GM12878 (cell line): ENCODE results near the gene GNAL. TPM values are rescaled to one million over a fixed set of nuclear protein-coding genes. Genes with fewer than 3 reads are reported as not detected.

Experiments used
- ATAC-seq: fragments of 200-7000 bp; cut with Tn5 transposase; 3 replicates; pipeline ENCODE4 v1.9.1; 2020; ENCODE audit warnings: mild to moderate bottlenecking, moderate library complexity
- BruUV-seq: library from RNA; stranded (reverse); fragments of 400-500 nt; replicated peaks from 2 replicates; lab custom pipeline; 2021; lab: Mats Ljungman, UMichigan
- CTCF ChIA-PET: fragments of 300-600 bp; sonication (Branson Sonifier 250); formaldehyde crosslinking; extraction: SDS; loops from one replicate; lab custom pipeline; 2021; ENCODE audit warnings: inconsistent platforms; lab: Yijun Ruan, JAX
- POLR2A ChIA-PET: fragments of 350-600 bp; formaldehyde crosslinking; extraction: SDS; loops from one replicate; lab custom pipeline; 2021; ENCODE audit warnings: inconsistent platforms; lab: Charles Lee
- RAD21 ChIA-PET: fragments of 300-600 bp; sonication (Branson Sonifier 250); formaldehyde crosslinking; loops from one replicate; lab custom pipeline; 2023; ENCODE audit warnings: antibody characterized with exemption; ENCODE audit not compliant: unreplicated experiment; lab: Charles Lee
- SMC1A ChIA-PET: fragments of 300-600 bp; sonication (Branson Sonifier 250); formaldehyde crosslinking; loops from one replicate; lab custom pipeline; 2023; ENCODE audit not compliant: unreplicated experiment, uncharacterized antibody; lab: Charles Lee
- DNase-seq: peaks from one replicate; pipeline ENCODE4 v3.0.0-alpha.2; 2011; ENCODE audit warnings: low read depth, low spot score
- FAIRE-seq: peaks from 3 replicates; lab custom pipeline; 2011; peaks lifted over from hg19 to GRCh38; lab: Jason Lieb, UNC
- H2AFZ ChIP-seq: 2 replicates; pipeline ENCODE4 v1.6.0; 2011; ENCODE audit warnings: low read depth, low read length, control low read depth; ENCODE audit not compliant: control insufficient read depth
- H3K27ac ChIP-seq: 2 replicates; pipeline ENCODE4 v1.5.1; 2011; ENCODE audit warnings: control low read depth; ENCODE audit not compliant: control insufficient read depth, insufficient read depth
- H3K27me3 ChIP-seq, 2 experiments: replicated peaks in 1 of 2; 2 replicates each; pipeline versions ENCODE4 v1.6.0 to v1.6.1; 2011; ENCODE audit warnings: low read length in 1 of 2; ENCODE audit not compliant: control insufficient read depth in 2 of 2, insufficient read depth in 2 of 2
- H3K36me3 ChIP-seq, 2 experiments: 2 replicates each; pipeline ENCODE4 v1.5.1; 2011; ENCODE audit warnings: low read length in 1 of 2; ENCODE audit not compliant: control insufficient read depth in 2 of 2, insufficient read depth in 2 of 2
- H3K4me1 ChIP-seq: 2 replicates; pipeline ENCODE4 v1.6.1; 2011; ENCODE audit warnings: mild to moderate bottlenecking, low read length, moderate library complexity, mixed read lengths; ENCODE audit not compliant: control insufficient read depth, insufficient read depth
- H3K4me2 ChIP-seq: 2 replicates; pipeline ENCODE4 v1.6.0; 2011; ENCODE audit warnings: control low read depth; ENCODE audit not compliant: control insufficient read depth, insufficient read depth
- H3K4me3 ChIP-seq: fragments of 200-600 bp; sonication (generic); 2 replicates; pipeline ENCODE4 v1.5.1; 2016
- H3K79me2 ChIP-seq: 2 replicates; pipeline ENCODE4 v1.6.0; 2011; ENCODE audit warnings: low read length; ENCODE audit not compliant: control insufficient read depth, insufficient read depth
- H3K9ac ChIP-seq: 2 replicates; pipeline ENCODE4 v1.8.0; 2011; ENCODE audit warnings: low read length, control low read depth, mixed read lengths; ENCODE audit not compliant: control insufficient read depth, insufficient read depth
- H3K9me3 ChIP-seq: replicated peaks from 3 replicates; pipeline ENCODE4 v1.5.1; 2011; ENCODE audit warnings: mild to moderate bottlenecking, low read length; ENCODE audit not compliant: control insufficient read depth, insufficient read depth
- H4K20me1 ChIP-seq: 2 replicates; pipeline ENCODE4 v1.6.0; 2011; ENCODE audit not compliant: control insufficient read depth, insufficient read depth
- EGR1 ChIP-seq, 2 experiments: IDR thresholded peaks; 1 replicate in 1 of 2; 2 replicates in 1 of 2; pipeline ENCODE4 v1.6.1; 2011 to 2012; ENCODE audit warnings: low read depth in 2 of 2, low read length in 2 of 2, borderline replicate concordance in 1 of 2, mild to moderate bottlenecking in 1 of 2, moderate library complexity in 1 of 2
- MTA3 ChIP-seq: IDR thresholded peaks from 2 replicates; pipeline ENCODE4 v1.6.1; 2012; ENCODE audit warnings: low read length, inconsistent platforms, borderline replicate concordance
- NR2C1 ChIP-seq: fragments of 450-650 bp; IDR thresholded peaks from 2 replicates; pipeline ENCODE4 v1.6.1; 2017; ENCODE audit warnings: antibody characterized with exemption, mild to moderate bottlenecking, moderate library complexity
- ZZZ3 ChIP-seq: IDR thresholded peaks from 2 replicates; pipeline ENCODE4 v1.6.1; 2011; ENCODE audit warnings: low read depth; ENCODE audit not compliant: control insufficient read depth, insufficient read length
- WGBS: methylation state at CpG from one replicate; pipeline ENCODE4 v1.1.6; 2016; ENCODE audit warnings: low lambda C conversion rate; ENCODE audit not compliant: insufficient replicate concordance, insufficient coverage; ENCODE audit errors: missing lambda C conversion rate; 5-methylcytosine and 5-hydroxymethylcytosine counted together
- in situ Hi-C: fragments of 300-500 bp; cut with MboI; formaldehyde crosslinking; loops from 9 replicates; pipeline ENCODE4 v1.14.3; 2018; ENCODE audit warnings: mixed read lengths
- intact Hi-C: fragments of 100-400 bp; cut with micrococcal nuclease; formaldehyde crosslinking; loops from one replicate; pipeline ENCODE4 v1.14.2; 2022; ENCODE audit not compliant: unreplicated experiment
- polyA plus RNA-seq, 11 experiments: library from polyadenylated mRNA; depleted of rRNA in 4 of 11; unstranded in 6 of 11; stranded (reverse) in 5 of 11; fragments of >200 nt; fragmentation: Nextera tagmentation in 4 of 11; fragmentation: Illumina TruSeq in 1 of 11; extraction: Ambion mirVana in 4 of 11; extraction: Trizol in 1 of 11; gene quantifications; 1 replicate in 1 of 11; 2 replicates in 10 of 11; pipeline versions ENCODE4 v1.2.1 to v1.2.3, GENCODE V29; 2011 to 2016; ENCODE audit warnings: inconsistent platforms in 2 of 11, missing spikeins in 2 of 11, low read depth in 1 of 11
- total RNA-seq, 4 experiments: library from RNA; depleted of rRNA in 3 of 4; stranded (reverse); fragments of >200 nt in 3 of 4; fragmentation: Illumina TruSeq in 1 of 4; extraction: Trizol in 1 of 4; gene quantifications; 2 replicates each; pipeline versions ENCODE4 v1.2.1 to v1.2.3, GENCODE V29; 2013 to 2021
- TF ChIP-seq, protein P1 (sequence below): fragments of 450-650 bp; IDR thresholded peaks from 2 replicates; pipeline ENCODE4 v1.6.1; 2017; ENCODE audit warnings: mild to moderate bottlenecking, moderate library complexity

The GNAL gene
- total and polyA plus RNA-seq, 10 of the 15 experiments (the other 5 are each of a cell fraction or from before 2014, with no cell fraction given): 0.02 to 0.39 (median 0.05) TPM; not detected in 5

DNA sequence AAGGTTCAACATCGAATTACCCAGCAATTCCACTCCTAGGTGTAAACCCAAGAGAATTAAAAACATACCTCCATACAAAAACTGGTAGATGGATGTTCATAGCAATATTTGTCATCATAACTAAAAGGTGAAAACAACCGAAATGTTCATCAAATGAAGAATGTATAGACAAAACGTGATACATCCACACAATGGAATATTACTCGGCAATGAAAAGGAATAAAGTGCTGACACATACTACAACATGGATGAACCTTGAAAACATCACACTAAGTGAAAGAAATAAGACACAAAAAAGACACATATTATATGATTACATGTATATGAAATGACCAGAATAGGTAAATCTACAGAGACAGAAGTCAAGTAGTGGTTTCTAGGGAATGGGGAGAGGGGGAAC is 141.5 kb downstream of the GNAL start:
- Histone ChIP-seq H3K36me3 (no peaks in the 10 kb centered on the region), H3K27ac (no peak overlapping the region), H2AFZ (no peak overlapping the region), H4K20me1 (no peaks in the 10 kb centered on the region), H3K9ac (no peak overlapping the region), H3K9me3 (no peaks in the 10 kb centered on the region), H3K27me3 (no peaks in the 10 kb centered on the region), H3K4me1 (no peaks in the 10 kb centered on the region), H3K4me3 (no peak overlapping the region), H3K79me2 (no peaks in the 10 kb centered on the region), H3K4me2 (no peak overlapping the region)
- CTCF ChIA-PET: no interaction called here
- 37% methylated on average over 4 of the region's 4 CpGs for WGBS
- no peak for ATAC-seq
- TF ChIP-seq EGR1 (IDR thresholded peaks at IDR 0.05; ENCODE audit: borderline replicate concordance in 1 of 2, low read depth in 2 of 2, low read length in 2 of 2): no peak
- TF ChIP-seq ZZZ3: no peak
- no peak for TF ChIP-seq NR2C1
- TF ChIP-seq, protein P1, sequence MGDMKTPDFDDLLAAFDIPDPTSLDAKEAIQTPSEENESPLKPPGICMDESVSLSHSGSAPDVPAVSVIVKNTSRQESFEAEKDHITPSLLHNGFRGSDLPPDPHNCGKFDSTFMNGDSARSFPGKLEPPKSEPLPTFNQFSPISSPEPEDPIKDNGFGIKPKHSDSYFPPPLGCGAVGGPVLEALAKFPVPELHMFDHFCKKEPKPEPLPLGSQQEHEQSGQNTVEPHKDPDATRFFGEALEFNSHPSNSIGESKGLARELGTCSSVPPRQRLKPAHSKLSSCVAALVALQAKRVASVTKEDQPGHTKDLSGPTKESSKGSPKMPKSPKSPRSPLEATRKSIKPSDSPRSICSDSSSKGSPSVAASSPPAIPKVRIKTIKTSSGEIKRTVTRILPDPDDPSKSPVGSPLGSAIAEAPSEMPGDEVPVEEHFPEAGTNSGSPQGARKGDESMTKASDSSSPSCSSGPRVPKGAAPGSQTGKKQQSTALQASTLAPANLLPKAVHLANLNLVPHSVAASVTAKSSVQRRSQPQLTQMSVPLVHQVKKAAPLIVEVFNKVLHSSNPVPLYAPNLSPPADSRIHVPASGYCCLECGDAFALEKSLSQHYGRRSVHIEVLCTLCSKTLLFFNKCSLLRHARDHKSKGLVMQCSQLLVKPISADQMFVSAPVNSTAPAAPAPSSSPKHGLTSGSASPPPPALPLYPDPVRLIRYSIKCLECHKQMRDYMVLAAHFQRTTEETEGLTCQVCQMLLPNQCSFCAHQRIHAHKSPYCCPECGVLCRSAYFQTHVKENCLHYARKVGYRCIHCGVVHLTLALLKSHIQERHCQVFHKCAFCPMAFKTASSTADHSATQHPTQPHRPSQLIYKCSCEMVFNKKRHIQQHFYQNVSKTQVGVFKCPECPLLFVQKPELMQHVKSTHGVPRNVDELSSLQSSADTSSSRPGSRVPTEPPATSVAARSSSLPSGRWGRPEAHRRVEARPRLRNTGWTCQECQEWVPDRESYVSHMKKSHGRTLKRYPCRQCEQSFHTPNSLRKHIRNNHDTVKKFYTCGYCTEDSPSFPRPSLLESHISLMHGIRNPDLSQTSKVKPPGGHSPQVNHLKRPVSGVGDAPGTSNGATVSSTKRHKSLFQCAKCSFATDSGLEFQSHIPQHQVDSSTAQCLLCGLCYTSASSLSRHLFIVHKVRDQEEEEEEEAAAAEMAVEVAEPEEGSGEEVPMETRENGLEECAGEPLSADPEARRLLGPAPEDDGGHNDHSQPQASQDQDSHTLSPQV: no peak
- TF ChIP-seq MTA3: no peak
- intact Hi-C loops: no loop called here
- SMC1A ChIA-PET: no interaction called here
- FAIRE-seq: no peak
- no TSS peak for BruUV-seq
- POLR2A ChIA-PET: no interaction called here
- in situ Hi-C loops: no loop called here
- no peak for DNase-seq
- RAD21 ChIA-PET: no interaction called here
